Measurements from ENCODE around the gene EPX. TPM values are rescaled to one million over a fixed set of nuclear protein-coding genes. Genes with fewer than 3 reads are reported as not detected.

Gene EPX
- total RNA-seq, 1 experiment from 2014 or later, result not detected

DNA sequence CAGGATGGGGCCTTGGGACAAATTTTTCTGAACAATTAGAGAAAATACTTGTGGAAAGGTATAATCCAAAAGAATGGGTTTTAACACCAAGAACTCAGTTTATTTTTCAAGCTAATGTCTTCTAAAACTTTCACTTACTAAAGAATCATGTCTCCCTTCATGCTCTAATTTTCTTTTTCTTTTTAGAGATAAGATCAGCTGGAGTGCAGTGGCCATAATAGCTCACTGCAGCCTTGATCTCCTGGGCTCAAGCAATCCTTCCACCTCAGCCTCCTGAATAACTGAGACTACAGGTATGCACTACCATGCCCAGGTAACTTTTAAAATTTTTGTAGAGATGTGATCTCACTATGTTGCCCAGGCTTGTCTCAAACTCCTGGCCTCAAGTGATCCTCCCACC, 38.9 kb upstream of the EPX start:
- H3K9me3 Mint-ChIP-seq, result no peaks in the 10 kb centered on the region
- no peak overlapping the region for H3K27ac Mint-ChIP-seq
- no peaks in the 10 kb centered on the region; the same call in 1 of the 2 replicates for H3K27me3 ChIP-seq (ENCODE audit: insufficient read depth, low read length)

More for the DNA sequence above, 38.9 kb upstream of the EPX start:
- Histone ChIP-seq H3K4ac (ENCODE audit: low read depth, low read length) (no peak overlapping the region), H3K4me2 (ENCODE audit: insufficient read depth, insufficient read length, low read length) (no peak overlapping the region), H3K4me1 (ENCODE audit: insufficient read depth, low read length) (no peaks in the 10 kb centered on the region; the same call in 1 of the 2 replicates), H2BK12ac (ENCODE audit: insufficient read length, low read depth, low read length) (no peak overlapping the region), H2BK15ac (ENCODE audit: low read depth, low read length) (no peak overlapping the region), H2AK5ac (ENCODE audit: insufficient read length, low read length) (no peak overlapping the region), H3K9me3 (ENCODE audit: control insufficient read depth, low read depth, low read length) (no peaks in the 10 kb centered on the region), H3K56ac (ENCODE audit: insufficient read length, low read depth, low read length) (no peak overlapping the region), H4K5ac (ENCODE audit: insufficient read length, low read depth, low read length) (no peak overlapping the region), H3K79me1 (ENCODE audit: insufficient read depth, low read depth, low read length, poor library complexity, severe bottlenecking) (no peaks in the 10 kb centered on the region), H4K8ac (replicated peaks; ENCODE audit: insufficient read length, low read depth, low read length) (no peak overlapping the region), H4K91ac (ENCODE audit: insufficient read length, low read depth, low read length) (no peak overlapping the region), H3K79me2 (ENCODE audit: insufficient read depth, low read length) (no peaks in the 10 kb centered on the region), H3K14ac (ENCODE audit: insufficient read depth, low read length) (no peak overlapping the region), H3T11ph (ENCODE audit: low read length) (no peak overlapping the region), H4K20me1 (ENCODE audit: control insufficient read depth, insufficient read depth, insufficient read length) (no peaks in the 10 kb centered on the region), H2BK20ac (ENCODE audit: low read depth, low read length, poor library complexity, severe bottlenecking) (no peak overlapping the region), H2AFZ (ENCODE audit: low read length) (no peak overlapping the region), H2BK120ac (ENCODE audit: low read depth, low read length, poor library complexity, severe bottlenecking) (no peak overlapping the region), H2BK5ac (ENCODE audit: insufficient read length, low read length) (no peak overlapping the region), H3K18ac (ENCODE audit: insufficient read length, low read depth, low read length) (no peak overlapping the region), H3K9ac (ENCODE audit: extremely low read depth, insufficient read length, low read length) (no peak overlapping the region), H3K23ac (ENCODE audit: insufficient read length, low read depth, low read length) (no peak overlapping the region), H3K23me2 (ENCODE audit: insufficient read length, low read depth, low read length, poor library complexity, severe bottlenecking) (peaks cover 11% of the 10 kb centered on the region), H3K27ac (ENCODE audit: insufficient read length, low read depth, low read length) (no peak overlapping the region)
- H3K4me3 Mint-ChIP-seq, result no peak overlapping the region
- no peaks in the 10 kb centered on the region; a peak in 1 of 7 replicates for H3K36me3 Mint-ChIP-seq (ENCODE audit: insufficient read depth in 1 of 3, low read depth in 3 of 3)
- peaks cover 7% of the 10 kb centered on the region in 2 experiments for H3K4me1 Mint-ChIP-seq
- TF ChIP-seq, protein P1, sequence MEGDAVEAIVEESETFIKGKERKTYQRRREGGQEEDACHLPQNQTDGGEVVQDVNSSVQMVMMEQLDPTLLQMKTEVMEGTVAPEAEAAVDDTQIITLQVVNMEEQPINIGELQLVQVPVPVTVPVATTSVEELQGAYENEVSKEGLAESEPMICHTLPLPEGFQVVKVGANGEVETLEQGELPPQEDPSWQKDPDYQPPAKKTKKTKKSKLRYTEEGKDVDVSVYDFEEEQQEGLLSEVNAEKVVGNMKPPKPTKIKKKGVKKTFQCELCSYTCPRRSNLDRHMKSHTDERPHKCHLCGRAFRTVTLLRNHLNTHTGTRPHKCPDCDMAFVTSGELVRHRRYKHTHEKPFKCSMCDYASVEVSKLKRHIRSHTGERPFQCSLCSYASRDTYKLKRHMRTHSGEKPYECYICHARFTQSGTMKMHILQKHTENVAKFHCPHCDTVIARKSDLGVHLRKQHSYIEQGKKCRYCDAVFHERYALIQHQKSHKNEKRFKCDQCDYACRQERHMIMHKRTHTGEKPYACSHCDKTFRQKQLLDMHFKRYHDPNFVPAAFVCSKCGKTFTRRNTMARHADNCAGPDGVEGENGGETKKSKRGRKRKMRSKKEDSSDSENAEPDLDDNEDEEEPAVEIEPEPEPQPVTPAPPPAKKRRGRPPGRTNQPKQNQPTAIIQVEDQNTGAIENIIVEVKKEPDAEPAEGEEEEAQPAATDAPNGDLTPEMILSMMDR (conservative IDR thresholded peaks at IDR 0.05), result no peak
- H3K27me3 Mint-ChIP-seq (ENCODE audit: low read depth), result peaks cover 83% of the 10 kb centered on the region
- DNase-seq, result no peak

Measured in H9 (cell line).